Upper lobe of right lung (tissue), 1 donor: Measurements from ENCODE around the gene CEACAM19. TPM values are rescaled to one million over a fixed set of nuclear protein-coding genes. Genes with fewer than 3 reads are reported as not detected.

Experiments used
- ATAC-seq: fragments of 200-7000 bp; cut with Tn5 transposase; one replicate; pipeline ENCODE4 v1.9.1; 2020; ENCODE audit warnings: mild to moderate bottlenecking, moderate library complexity
- DNase-seq: peaks from one replicate; pipeline ENCODE4 v3.0.0-alpha.2; 2020
- H3K27ac ChIP-seq: fragments of 200-600 bp; one replicate; pipeline ENCODE4 v1.8.0; 2022
- H3K27me3 ChIP-seq: fragments of 200-600 bp; one replicate; pipeline ENCODE4 v1.8.0; 2022; ENCODE audit warnings: mild to moderate bottlenecking
- H3K36me3 ChIP-seq: fragments of 200-600 bp; one replicate; pipeline ENCODE4 v1.8.0; 2022
- H3K4me1 ChIP-seq: fragments of 200-600 bp; one replicate; pipeline ENCODE4 v1.8.0; 2022
- H3K4me3 ChIP-seq: fragments of 200-600 bp; one replicate; pipeline ENCODE4 v1.8.0; 2022; ENCODE audit warnings: mild to moderate bottlenecking
- H3K9me3 ChIP-seq: fragments of 200-600 bp; one replicate; pipeline ENCODE4 v1.8.0; 2022
- intact Hi-C: fragments of 100-400 bp; cut with DNase I; formaldehyde crosslinking; loops from one replicate; pipeline ENCODE4 v1.11.0; 2022
- total RNA-seq: library from RNA; stranded (reverse); fragmentation: NEBNext Ultra II Directional; extraction: Animal tissue kit (Norgen Biotek cat#: 25700); gene quantifications from one replicate; pipeline ENCODE4 v1.2.1, GENCODE V29; 2021
- TF ChIP-seq, protein P1 (sequence below): fragments of 200-600 bp; IDR thresholded peaks from one replicate; pipeline ENCODE4 v1.8.0; 2022; ENCODE audit warnings: antibody characterized with exemption
- donor health status: DM: no; HTN: yes; CAD: no; lungs with severe emphysema.

The CEACAM19 gene
- total RNA-seq, 1 donor from 2014 or later = 7.6 TPM

DNA sequence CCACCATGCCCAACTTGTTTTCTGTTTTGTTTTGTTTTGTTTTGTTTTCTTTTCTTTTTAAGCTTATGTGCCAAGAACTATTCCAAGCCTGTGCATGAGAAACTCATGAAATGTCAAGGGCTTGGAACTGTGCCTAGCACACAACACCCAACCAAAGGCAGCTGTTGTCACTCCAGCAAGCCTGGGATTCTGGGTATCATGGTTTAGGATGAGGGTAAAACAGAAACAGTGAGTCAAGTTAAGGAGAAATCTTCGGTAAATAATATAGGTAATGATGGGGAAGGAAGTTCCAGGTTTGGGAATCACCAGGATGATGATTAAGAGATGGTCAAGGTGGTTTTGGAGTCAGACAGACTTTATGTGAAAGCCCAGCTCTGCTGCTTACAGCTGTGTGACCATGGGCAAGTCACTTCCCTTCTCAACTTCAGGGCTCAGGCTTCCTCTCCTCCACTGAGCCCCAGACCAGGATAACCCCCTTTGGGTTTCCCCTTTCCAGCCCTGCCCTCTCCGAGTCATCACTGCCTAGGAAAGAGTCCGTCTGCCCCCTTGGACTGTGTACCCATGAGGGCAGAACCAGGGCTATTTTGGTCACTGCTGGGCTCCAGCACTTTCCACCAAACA lies 22.5 kb upstream of the CEACAM19 start:
- ATAC-seq (peak; percentile 3), DNase-seq (no peak)
- peaks cover 38% of the 10 kb centered on the region for H3K36me3 ChIP-seq
- H3K4me1 ChIP-seq = peaks cover 13% of the 10 kb centered on the region
- H3K9me3 ChIP-seq = no peaks in the 10 kb centered on the region
- TF ChIP-seq, protein P1, sequence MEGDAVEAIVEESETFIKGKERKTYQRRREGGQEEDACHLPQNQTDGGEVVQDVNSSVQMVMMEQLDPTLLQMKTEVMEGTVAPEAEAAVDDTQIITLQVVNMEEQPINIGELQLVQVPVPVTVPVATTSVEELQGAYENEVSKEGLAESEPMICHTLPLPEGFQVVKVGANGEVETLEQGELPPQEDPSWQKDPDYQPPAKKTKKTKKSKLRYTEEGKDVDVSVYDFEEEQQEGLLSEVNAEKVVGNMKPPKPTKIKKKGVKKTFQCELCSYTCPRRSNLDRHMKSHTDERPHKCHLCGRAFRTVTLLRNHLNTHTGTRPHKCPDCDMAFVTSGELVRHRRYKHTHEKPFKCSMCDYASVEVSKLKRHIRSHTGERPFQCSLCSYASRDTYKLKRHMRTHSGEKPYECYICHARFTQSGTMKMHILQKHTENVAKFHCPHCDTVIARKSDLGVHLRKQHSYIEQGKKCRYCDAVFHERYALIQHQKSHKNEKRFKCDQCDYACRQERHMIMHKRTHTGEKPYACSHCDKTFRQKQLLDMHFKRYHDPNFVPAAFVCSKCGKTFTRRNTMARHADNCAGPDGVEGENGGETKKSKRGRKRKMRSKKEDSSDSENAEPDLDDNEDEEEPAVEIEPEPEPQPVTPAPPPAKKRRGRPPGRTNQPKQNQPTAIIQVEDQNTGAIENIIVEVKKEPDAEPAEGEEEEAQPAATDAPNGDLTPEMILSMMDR = no peak
- no peaks in the 10 kb centered on the region for H3K27me3 ChIP-seq
- intact Hi-C loops = no loop called here
- H3K4me3 ChIP-seq = no peak overlapping the region
- H3K27ac ChIP-seq = no peak overlapping the region

DNA sequence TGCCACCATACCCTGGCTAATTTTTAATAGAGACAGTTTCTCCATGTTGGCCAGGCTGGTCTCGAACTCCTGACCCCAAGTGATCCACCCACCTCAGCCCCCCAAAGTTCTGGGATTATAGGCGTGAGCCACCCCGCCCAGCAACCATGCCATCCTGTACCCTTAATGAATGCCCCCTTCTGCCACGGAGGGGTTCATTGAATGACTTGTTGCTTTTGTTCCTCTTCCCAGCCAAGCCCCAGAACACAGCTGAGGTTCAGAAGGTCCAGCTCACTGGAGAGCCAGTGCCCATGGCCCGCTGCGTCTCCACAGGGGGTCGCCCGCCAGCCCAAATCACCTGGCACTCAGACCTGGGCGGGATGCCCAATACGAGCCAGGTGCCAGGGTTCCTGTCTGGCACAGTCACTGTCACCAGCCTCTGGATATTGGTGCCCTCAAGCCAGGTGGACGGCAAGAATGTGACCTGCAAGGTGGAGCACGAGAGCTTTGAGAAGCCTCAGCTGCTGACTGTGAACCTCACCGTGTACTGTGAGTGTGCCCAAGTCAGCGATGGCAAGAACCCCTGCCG lies 21.6 kb upstream of the CEACAM19 start:
- ATAC-seq (no peak), DNase-seq (no peak)
- intact Hi-C loops = no loop called here
- Histone ChIP-seq H3K4me1 (peaks cover 13% of the 10 kb centered on the region), H3K36me3 (peaks cover 41% of the 10 kb centered on the region), H3K27me3 (no peaks in the 10 kb centered on the region), H3K9me3 (no peaks in the 10 kb centered on the region), H3K4me3 (no peak overlapping the region), H3K27ac (no peak overlapping the region)
- TF ChIP-seq, protein P1 = no peak

DNA sequence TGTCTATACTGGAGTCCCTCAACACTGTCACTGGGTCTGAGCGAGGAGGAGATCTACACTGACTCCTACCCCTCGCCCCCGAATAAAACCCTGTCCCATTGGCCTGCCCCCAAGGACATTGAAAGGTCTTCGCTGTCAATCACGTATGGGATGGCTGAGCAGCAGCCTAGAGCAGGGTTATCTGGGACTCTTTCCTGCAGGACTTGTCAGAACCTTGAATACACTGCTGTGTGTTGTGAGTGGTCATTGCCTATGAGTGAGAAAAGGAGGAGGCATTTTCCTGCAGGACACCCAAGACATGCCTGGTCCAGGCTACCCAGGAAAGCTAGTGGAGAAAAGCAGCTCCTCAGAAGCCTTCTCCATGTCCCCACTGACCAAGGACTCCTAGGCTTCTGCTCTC lies 17.9 kb upstream of the CEACAM19 start:
- TF ChIP-seq, protein P1 = no peak
- no peaks in the 10 kb centered on the region for H3K9me3 ChIP-seq

DNA sequence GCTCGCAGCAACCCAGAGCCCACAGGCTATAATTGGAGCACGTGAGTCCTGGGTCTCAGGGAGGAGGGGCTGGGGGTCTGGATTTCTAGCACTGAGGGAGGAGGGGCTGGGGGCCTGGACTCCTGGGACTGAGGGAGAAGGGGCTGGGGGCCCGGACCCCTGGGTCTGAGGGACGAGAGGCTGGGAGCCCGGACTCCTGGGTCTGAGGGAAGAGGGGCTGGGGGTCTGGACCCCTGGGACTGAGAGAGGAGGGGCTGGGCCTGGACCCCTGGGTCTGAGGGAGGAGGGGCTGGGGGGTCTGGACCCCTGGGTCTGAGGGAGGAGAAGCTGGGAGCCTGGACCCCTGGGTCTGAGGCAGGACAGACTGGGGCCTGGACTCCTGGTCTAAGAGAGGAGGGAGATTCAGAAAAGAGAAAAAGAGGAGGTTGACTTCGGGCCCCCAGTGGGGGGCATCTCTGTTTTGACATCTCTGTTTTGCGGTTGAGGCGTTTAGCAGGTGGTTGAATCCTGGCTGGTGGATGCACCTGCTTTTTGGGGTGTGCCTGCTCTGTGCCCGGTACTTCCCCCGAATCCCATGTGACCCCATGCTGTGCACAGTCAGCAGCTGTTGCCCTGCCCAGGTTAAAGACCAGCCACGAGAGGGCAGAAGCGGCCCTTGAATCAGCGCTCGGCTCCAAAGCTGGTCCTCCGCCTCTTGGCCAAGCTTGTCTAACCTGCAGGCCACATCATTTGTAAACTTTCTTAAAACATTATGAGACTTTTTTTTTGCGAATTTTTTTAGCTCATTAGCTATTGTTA lies 17.1 kb upstream of the CEACAM19 start:
- TF ChIP-seq, protein P1 = peak; percentile 76
- no peak overlapping the region for H3K27ac ChIP-seq
- no peaks in the 10 kb centered on the region for H3K27me3 ChIP-seq
- ATAC-seq = peak; percentile 91
- DNase-seq = peak; percentile 88
- peaks cover 3% of the 10 kb centered on the region for H3K4me1 ChIP-seq
- intact Hi-C loops = no loop called here
- H3K4me3 ChIP-seq = no peak overlapping the region
- peaks cover 79% of the 10 kb centered on the region for H3K36me3 ChIP-seq
- no peaks in the 10 kb centered on the region for H3K9me3 ChIP-seq

More for the DNA sequence above, 17.9 kb upstream of the CEACAM19 start:
- Histone ChIP-seq H3K27me3 (no peaks in the 10 kb centered on the region), H3K4me1 (peaks cover 8% of the 10 kb centered on the region), H3K36me3 (peaks cover 70% of the 10 kb centered on the region), H3K4me3 (no peak overlapping the region), H3K27ac (no peak overlapping the region)
- DNase-seq (no peak), ATAC-seq (no peak)
- intact Hi-C loops = no loop called here

DNA sequence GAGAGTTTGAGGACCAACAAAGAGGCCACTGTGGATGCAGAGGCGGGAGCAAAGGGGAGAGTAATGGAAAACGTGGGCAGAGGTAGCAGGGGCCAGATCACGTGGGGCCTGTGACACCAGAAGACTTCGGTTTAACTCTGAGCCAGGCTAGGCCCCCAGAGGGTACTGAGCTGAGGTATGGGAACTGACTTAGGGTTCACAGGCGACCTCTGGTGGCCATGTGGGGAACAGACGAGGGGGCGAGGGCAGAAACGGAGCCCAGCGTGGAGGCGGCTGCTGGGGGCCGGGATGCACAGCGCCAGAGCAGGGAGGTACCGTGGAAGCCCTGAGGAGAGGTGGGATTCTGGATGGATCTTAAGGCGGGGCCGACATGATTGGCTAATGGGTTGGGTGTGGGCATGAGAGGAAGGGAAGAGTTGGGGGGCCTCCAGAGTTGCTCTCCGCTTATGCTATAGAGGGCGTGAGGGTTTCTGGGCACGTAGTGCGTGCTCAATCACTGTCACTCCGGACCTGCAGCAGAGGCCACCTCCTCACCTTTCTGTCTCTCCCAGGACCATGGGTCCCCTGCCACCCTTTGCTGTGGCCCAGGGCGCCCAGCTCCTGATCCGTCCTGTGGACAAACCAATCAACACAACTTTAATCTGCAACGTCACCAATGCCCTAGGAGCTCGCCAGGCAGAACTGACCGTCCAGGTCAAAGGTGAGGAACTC lies 13.9 kb upstream of the CEACAM19 start:
- Histone ChIP-seq H3K4me3 (no peak overlapping the region), H3K27me3 (no peaks in the 10 kb centered on the region), H3K9me3 (no peaks in the 10 kb centered on the region), H3K36me3 (peaks cover 81% of the 10 kb centered on the region), H3K4me1 (peaks cover 3% of the 10 kb centered on the region), H3K27ac (no peak overlapping the region)
- ATAC-seq = peak; percentile 79
- DNase-seq = peak; percentile 81
- TF ChIP-seq, protein P1 = peak; percentile 96
- intact Hi-C loops = loop anchor here (5.0 kb wide), 1 partner anchor 85 kb away; no protein-coding TSS in a partner anchor
